Stimulated activated CD4-positive, alpha-beta T cell treated with anti-CD3 and anti-CD28 coated beads, Interleukin-2, amount 100 ng/mL, for 48 hours (primary cell): ENCODE measurements around the gene RET.
A peak's percentile ranks its signal among the peaks of the same experiment; 100 is the strongest.

Experiments
- DNase-seq, 2 donors: peaks; one replicate each; pipeline ENCODE4 v3.0.0-alpha.2; 2020

RET gene

DNA sequence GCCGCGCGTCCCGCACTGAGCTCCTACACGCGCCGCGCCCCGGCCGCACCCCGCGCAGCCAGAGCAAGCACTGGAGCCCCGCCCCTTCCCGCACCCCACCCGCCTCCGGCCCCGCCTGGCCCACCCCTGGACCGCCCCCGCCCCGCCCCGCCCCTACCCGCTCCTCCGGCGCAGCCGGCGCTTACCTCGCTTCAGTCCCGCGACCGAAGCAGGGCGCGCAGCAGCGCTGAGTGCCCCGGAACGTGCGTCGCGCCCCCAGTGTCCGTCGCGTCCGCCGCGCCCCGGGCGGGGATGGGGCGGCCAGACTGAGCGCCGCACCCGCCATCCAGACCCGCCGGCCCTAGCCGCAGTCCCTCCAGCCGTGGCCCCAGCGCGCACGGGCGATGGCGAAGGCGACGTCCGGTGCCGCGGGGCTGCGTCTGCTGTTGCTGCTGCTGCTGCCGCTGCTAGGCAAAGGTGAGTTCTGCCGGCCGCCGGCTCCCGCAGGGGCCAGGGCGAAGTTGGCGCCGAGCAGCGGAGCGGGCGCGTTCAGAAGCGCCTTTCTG lies at the start of gene RET:
TSS of gene RET (plus strand) at position 194 of the 545 bp plus-strand sequence. CDS start at position 384, 190 bp downstream.
- peak in 1 of 2 donors; percentile 18 for DNase-seq

DNA sequence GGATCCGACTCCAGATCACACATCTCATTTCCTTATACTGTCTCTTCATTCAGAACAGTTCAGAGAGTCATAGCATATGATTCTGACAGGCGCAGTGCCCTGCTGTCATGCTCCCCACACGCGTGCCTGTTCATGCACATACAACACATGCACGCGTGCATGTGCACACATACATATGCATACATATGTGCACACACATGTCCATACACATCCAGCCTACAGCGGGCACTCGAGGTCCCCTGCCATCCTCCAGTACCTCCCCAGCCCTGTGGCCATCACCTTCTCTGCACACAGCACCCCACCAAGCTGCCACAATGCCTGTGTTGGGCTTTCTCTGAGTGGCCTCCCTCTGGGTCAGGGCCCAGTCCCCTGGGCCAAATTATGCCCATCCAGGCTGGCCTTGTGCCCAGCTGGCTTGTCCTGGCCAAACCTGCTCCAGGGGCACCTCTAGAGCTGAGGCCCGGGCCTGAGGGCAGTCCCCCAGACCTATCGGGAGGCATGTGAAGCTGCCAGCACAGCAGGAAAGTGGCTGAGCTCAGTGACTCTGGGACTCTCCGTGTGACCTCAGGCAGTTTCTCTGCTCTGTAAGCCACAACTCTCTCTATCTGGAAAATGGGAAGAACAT lies 49.4 kb upstream of the RET start:
- DNase-seq: no peak

DNA sequence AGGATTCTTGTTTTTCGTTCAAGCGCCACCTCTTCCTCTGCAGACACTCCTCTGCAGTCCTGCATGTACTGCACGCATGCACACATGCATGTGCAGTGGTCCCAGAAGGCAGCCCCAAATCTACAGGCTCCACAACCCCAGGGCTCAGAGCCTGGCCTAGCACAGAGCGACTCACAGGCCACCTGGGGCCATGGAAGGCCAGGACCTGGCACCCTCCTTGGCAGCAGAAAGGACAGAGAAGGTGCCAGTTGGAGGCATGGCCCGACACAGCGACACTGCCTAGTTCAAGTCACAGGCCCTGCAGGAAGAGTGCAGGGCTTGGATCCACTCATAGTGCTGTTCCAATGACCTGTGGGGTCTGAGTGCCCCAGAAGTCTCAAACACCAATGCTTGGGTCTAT lies 48.7 kb upstream of the RET start:
- no peak for DNase-seq

DNA sequence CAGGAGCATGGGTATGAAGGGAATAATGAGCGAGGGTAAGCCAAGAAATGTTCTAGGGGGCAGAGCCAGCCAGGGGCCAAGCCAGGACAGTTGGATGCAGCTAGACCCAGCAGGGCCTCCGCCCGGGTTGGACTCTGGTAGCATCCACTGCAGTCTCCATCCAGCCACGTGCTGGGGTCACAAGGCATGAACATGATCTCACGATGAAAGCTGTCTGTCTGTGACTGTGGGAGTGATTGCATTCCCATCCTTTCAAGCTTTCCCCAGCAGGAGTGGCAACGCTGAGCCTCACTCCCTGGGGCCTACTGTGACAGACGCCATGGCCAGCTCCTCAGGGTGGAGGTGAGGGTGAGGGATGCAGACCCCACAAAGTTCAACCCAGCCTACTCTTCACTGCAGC lies 47.8 kb upstream of the RET start:
- DNase-seq: no peak

DNA sequence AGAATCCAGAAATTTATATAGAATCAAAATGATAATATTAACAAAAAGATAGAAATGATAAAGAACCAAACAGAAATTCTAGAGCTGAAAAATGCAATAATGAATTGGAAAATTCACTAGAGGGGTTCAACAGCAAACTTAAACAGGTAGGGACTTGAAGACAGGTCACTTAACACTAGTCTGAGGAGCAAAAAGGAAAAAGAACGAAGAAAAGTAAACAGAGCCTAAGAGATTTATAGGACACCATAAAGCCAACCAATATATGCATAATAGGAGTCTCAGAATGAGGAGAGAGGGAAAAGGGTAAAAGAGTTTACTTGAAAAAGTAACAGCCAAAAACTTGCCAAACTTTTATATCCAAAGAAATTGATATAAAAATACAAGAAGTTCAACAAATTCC lies 44.3 kb upstream of the RET start:
- DNase-seq: no peak

DNA sequence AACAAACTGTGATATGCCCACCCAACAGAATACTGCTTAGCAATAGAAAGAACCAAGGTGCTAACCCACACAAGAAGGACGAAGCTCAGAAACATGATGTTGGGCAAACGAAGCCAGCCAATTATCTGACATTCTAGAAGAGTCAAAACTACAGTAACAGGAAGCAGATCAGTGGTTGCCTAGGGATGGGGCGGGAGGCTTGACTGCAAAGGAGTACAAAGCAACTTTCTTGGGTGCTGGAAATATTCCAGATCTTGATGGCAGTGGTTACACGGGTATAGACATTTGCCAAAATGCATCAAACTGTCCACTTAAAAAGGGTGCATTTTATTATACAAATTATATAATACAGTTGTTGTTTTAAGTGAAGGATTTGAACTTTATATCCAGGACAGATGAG lies 41.1 kb upstream of the RET start:
- no peak for DNase-seq

DNA sequence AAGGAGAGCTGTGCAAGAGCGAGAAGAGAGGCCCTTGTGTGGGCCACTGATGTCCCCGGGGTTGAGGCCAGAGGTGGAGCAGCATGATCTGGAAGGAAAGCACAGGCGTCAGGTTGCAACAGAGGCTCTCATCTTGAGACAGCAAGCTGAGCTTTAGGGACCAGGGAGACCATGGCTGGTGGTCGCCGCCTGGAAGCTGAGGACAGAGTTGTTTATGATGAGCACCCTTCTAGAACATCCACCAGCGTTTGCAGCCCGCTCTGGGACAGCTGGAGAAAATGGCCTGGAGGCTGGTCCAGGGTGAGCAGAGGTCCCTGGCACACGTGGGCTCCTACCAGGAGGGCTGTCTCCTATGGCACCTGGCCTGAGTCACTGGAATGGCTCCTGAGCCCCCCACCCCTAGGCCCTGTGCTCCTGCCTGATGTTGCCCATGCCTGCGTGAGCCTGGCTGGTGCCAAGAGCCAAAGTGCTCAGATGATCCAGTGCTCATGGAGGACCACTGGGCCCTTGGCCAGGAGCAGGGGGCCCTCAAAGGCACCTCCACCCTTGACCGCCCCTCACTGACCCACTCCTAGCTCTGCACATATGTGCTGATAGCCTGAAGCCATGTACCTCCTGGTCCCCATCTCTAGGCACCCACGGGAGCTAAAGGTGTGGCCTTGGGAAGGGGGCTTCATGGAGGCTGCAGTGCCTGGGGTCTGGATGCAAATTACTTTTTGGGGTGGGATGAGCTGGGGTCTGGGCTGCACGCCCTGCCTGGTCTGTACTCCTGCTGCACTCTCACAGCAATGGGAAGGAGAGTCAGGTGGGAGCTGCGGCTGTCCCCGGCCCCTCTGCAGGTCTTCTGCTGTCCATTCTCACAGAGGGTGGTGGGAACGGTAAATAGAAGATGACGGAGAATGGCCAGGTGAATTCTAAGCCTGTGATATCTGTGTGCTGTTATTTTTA lies 40.1 kb upstream of the RET start:
- DNase-seq: no peak

DNA sequence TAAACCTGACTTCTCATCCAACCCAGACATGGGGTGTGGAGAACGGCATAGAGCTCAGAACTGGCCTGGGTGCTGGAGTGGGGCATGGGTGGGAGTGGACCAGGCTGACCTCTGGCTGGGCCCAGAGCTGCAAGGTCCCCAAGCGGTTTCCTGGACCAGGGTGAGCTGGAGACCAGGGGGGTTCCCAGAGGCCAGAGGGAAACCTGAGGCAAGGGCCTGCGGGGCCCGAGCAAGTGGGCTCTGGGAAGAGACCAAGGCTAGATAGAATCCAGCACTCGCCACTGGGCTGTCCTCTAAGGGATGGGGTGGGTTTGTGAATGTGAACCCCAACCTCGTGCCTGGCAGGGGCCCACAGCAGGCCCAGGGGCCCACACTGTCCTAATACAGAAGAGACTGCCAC lies 39.4 kb upstream of the RET start:
- DNase-seq: no peak

DNA sequence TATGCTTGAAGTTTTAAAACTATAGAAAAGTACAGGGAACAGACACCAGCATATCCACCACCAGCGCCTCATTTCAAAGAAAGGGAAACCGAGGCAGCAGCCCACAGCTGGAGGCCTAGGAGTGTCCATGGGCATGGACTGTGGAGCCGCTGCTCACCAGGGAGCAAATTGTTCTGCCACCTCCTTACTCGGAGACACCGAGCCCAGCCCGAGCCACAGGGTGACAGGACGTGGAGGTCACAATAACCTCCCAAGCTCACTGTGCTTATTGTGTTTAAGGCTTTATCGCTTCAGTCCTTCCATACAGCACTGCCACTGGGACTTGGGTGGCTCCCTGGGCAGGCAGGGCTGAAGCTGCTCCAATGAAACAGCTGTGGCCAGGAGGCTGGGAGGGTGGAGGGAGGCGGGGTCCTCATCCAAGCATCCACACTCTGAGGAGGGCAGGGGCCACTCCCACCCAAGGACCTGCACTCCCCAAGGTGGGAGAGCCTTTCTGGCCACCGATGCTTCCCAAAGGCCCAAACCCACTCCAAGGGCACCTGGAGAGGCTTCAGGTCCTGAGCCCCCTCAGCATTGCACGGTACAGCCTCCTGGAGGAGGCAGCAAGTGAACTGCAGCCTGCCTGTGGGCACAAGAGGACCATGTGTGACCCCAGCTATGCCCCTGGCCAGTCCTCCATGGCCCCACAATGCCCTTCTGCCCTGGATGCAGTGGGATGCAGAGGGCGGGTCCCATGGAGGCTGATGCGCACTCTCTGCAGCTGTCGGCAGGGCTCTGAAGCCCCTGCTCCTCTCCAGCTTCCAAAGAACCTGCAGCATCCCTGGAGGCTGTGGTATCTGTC lies 38.7 kb upstream of the RET start:
- no peak for DNase-seq

DNA sequence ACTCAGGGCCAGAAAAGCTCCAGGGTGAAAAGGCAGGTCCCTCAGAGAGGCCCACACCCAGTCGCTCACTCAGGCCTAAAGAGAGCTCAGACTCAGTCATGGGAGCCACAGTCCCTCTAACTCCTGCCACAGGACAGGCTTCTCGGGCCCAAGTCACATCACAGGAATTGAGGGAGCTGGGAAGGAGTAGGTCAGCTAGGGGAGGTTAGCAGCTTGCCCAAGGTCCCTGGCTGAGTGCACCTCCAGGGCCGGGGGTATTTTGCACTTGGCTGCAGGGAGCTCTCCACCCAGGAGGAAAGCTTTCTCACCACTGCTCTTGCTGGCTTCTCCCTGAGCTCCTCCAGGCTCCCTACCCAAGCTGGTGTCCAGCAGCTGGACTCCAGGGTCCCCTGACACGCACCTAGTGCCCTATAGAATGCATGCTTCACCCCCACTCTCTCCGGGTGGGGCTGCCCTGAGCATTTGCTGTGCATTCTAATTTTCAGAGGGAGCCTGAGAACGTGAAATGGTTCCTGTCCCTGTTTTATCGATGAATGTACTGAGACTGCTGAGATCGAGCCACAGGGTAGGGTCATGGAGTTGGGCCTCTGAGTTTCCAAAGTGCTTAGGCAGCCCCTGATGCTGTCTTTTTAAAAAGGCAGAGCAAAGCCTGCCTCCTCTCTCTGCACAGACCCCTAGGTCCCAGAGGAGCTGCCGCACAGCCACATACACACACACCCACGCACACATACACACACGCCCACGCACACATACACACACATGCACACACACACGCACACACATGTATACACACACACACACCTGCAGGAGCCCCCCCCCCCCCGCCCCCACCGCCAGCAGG lies 37.9 kb upstream of the RET start:
- no peak for DNase-seq

DNA sequence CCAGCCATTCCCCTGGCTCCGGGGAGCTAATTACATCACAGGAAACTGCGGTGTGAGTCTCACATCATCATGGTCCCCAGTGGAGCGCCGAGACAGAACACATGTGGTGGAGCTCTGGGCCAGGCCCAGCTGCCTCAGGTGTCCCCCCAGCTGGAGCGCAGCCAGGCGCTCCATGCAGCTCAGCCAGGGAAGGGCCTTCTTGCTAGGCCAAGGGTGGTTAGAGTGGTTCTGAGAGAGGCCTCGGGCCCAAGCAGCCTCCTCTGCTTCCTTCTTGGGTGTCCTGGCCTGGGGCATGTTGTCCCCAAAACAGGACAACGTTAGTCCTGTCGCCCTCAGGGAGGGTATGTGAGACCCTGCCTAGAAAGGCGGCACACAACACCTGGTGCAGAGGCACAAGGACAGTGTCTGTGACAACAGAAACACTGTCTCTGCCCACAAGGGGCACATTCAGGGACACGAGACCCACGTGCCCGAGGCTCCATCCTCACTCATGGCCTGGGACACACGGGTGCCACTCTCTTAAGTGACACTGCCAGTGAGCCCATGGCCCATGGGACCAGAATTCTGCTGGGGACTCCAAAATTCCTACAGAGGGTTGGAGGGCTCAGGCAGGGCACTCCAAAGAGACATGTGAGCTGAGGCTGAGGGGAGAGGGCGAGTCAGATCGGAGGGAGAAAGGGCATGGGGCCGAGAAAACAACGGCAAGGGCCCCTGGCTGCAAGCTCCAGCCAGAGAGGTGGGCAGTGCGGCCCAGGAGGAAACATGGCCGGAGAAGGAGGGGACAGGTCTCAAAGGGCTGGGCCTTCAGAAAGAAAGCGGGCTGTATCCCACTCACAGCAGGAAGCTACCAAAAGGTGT lies 37.0 kb upstream of the RET start:
- DNase-seq: no peak

DNA sequence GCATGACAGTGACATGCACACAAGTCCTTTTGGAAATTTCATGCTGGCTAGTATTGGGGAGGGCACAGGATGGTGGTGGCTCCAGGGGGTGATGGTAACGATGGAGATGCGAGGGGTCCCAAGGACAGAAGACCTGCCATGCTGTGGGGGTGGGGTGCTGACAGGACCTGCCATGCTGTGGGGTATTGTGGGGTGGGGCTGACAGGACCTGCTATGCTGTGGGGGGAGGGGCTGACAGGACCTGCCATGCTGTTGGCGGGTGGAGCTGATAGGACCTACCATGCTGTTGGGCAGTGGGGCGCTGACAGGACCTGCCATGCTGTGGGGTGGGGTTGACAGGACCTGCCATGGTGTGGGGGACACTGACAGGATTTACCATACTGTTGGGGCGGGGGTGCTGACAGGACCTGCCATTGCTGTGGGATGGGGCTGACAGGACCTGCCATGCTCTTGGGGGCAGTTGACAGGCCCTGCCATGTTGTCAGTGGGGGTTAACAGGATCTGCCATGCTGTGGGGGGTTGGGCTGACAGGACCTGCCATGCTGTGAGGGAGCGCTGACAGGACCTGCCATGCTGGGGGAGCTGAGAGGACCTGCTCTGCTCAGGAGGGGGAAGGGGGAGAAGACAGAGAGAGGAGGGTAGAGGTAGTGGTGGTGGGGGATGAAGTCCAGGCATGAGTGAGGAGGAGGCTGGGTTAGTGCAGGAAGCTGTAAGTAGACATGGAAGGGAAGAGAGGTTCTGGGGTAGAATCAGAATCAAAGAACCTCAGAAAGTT lies 36.2 kb upstream of the RET start:
- DNase-seq: no peak

DNA sequence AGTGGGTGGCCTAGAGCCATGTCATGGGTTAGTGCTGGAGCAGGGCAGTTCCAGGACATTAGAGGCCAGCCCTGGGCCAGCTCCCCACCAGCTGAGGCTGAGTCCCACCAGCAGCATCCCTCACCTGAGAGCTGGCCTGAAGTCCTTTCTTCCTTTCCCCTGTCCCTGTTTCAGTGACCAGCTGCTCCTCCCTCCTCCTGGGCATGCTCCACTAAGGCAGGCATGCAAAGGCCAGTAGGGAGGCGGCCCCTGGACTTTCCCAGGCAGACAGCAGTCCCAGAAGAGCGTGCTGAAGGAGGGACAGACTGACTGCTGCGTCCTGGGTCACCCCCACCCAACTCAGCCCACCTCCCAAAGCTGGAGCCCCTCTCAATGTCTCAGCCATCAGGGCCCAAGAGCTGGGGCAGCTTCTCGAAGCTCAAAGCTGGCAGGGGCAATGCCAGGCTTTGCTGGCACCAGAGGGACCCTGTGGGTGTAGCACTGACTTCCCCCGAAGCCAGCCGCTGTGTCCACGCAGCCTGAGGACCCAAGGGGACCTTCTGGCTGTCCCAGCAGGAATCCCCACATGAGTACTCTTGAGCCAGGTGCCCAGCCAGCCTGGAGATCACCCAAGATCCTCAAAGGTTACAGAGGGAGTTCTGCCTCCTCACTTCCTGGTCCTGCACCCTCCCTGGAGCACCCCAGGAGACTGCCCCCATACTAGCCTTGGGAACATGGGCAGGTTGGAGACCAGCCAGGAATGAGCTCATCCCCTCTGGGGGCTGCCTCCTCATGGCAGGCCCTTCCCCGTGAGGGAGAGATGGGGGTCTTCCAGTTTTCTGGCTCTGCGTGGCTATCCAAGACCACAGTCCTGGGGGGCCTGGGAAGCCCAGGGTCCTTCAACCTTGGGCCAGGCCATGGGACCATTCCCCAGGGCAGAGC lies 35.2 kb upstream of the RET start:
- no peak for DNase-seq

DNA sequence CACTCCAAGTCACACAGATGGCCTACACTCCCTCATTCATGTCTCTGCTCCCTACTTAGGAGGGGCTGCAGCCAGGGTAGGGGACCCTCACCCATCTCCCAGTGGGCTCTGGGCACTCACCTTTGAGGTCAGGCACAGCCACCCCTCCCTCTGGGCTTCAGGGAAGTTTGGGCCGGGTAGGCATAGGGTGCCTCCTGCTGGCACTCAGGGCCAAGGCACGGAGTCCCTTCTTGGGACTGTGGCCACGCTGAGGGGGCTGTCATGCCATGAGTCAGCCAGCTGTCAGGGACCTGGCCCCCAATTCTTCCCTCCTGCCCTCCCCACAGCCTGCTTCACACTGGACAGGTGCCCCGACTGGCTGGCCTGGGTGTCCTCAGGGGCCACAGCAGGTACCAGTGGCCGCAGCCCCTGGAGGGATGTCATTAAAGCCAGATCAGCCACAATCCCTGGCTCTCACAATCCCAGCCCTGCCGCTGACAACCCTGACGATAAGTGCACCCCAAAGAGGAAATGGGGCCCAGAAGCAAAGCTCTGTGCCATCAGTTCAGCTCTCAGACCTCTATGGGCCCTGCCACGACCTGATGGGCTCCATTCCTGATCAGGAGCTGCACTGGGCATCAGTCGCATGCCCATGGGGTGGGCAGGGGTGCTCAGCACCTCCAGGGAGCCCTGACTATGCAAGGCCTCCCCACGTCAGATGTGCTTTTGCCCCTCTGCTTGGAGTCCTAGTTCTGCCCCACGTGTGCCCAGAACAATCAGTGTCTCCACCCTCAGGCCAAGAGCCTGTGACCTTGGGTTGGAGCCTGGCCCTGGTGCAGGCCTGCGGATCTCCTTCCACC lies 34.1 kb upstream of the RET start:
- no peak for DNase-seq

DNA sequence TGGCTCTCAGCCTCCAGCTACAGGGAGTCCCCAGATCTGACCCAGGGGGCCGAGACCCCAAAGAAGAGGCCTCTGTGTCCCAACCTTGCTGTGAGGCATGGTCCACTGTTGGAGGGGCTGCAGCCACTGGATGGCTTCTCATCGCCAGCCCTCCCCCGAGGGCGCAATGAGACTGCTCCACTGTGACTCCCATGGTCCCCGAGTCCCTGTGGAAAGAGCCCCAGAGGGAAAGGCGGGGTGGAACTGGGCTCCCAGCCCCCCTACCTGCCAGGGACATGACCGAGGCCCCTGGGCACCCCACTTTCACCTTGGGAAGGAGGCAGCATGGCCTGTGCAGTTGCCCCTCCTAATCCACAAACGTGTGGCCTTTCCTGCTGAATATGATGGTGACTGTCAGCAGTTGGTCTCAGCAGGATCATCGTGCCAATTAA lies 33.5 kb upstream of the RET start:
- no peak for DNase-seq

DNA sequence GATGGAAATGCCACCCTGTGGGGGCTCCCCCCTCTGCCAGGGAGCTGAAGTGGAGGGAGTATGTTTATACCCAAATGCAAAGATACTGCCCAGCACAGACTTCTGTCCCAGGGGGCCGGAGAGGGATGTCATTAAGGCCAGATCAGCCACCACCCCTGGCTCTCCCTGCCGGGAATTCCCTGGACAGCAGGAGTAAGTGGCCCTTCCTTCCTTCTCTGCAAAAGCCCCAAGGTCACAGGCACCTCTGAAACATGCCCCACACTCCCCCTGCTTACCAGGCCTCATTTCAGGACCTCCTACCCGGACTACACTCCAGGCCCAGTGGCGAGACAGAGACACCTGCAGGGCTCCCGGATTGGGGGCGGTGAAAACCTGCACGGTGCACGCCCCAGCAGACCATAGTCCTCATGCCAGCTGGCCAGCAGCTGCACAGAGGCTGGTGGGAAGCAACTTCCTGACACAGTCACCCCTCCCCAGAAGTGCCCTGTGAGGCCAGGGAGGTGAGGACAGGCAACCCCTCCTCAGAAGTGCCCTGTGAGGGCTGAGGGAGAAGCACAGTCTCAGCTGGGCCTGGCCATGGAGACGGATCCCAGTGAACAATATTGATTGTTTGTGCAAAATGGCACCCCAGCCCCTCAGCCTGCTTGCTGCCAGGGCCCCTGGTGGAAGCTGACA lies 33.0 kb upstream of the RET start:
- no peak for DNase-seq

DNA sequence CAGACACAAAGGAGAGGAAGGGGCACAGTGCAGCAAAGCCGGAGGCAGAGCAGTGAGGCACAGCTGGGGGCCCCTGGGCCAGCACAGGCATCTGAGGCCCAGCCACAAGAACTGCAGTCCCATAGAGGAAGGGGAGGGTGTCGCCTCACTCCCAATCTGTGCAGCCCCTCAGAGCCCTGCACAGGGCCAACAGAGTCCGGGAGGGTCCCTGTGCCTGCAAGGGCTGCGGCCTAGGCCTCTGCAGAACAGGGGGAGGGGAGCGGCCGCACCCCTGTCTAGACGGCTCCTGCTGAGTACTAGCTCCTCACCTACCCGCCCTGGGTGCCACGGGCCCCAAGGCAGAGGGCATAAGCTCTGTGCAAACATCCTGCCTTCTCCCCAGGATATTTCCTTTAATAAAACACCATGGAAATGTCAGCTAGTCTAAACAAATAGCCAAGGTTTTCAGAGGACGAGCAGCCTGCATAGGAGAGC lies 32.4 kb upstream of the RET start:
- DNase-seq: no peak
